ENCODE measurements around the gene CACNA1H. TPM values are rescaled to one million over a fixed set of nuclear protein-coding genes. Genes with fewer than 3 reads are reported as not detected.
"Not testable (repeated sequence)": the region's sequence is repeated elsewhere in the genome, so short reads cannot be mapped to it uniquely, and the experiment has no call there.

CACNA1H gene
- total RNA-seq, 2 experiments from 2014 or later = 2.0 to 2.9 TPM

DNA sequence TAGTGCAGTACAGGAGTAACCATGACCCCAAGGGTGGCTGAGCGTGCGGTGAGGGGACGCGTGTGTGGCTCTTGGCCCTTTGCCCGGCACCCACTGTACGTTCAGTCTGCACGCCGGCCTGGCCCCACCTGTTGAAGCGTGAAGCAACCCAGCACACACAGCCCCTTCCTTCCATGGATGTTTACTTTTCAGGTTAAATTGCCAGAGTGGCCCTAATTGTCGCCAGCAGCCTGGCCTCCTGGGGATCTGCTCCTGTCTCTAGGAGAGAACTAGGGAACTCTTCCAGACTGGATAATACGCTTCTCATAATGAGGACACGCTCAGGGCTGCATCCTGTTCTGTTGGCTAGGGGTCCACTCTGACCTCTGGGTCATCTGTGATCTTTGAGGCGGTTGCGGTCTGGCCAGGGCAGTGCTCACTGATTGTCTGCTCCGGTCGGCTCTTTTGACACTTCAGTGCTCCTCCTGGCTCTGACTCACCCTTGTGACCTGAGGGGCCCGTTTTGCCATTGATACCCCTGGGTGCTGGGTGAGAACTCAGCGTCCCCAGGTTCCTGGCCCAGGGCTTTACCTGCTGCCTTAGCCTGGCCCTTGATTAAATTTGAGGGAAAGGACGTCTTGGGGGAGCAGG lies 44.4 kb downstream of the CACNA1H start:
- ATAC-seq (ENCODE audit: low read depth) (no peak), DNase-seq (no peak)
- Mint-ChIP-seq H3K27me3 (no peaks in the 10 kb centered on the region), H3K4me3 (no peak overlapping the region), H3K4me1 (peaks cover 4% of the 10 kb centered on the region), H3K27ac (no peak overlapping the region), H3K36me3 (no peaks in the 10 kb centered on the region), H3K9me3 (peaks cover 3% of the 10 kb centered on the region)
- POLR2A ChIA-PET = no interaction called here

DNA sequence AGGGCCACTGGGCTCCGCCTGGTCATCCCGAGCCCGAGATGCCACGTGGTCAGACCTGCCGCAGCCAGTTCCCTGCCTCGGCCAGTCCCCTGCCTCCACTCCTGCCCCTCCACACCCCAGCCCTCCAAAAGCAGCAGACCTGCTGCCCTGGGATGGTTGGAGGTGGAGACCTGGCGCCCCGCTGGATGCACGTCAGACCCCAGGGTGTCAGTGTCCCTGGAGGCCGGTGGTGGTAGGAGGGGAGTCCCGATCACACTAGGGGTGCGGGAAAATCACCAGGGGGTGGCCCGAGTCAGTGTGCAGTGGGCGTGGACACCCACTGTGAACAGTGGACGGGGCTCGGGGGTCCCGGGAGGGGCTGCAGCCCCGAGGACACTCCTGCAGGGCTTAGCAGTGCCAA lies 45.3 kb downstream of the CACNA1H start:
- Mint-ChIP-seq H3K27me3 (no peaks in the 10 kb centered on the region), H3K4me1 (peaks cover 4% of the 10 kb centered on the region), H3K36me3 (no peaks in the 10 kb centered on the region), H3K4me3 (no peak overlapping the region), H3K9me3 (peaks cover 3% of the 10 kb centered on the region), H3K27ac (no peak overlapping the region)
- POLR2A ChIA-PET = no interaction called here
- DNase-seq (no peak), ATAC-seq (ENCODE audit: low read depth) (no peak)

DNA sequence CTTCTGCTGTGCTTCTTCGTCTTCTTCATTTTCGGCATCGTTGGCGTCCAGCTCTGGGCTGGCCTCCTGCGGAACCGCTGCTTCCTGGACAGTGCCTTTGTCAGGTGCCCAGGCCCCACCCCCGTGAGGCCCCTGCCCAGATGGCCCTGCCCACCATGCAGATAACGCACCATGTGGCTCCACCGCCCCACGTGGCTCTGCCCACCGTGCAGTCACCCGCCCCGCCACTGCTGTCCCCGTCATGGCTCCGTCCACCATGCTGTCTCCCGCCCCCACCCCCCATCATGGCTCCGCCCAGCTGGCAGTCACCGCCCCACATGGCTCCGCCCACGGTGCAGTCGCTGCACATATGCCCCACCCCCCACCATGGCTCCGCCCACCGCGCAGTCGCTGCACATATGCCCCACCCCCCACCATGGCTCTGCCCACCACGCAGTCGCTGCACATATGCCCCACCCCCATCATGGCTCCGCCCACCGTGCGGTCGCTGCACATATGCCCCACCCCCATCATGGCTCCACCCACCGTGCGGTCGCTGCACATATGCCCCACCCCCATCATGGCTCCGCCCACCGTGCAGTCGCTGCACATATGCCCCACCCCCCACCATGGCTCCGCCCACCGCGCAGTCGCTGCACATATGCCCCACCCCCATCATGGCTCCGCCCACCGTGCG lies 45.9 kb downstream of the CACNA1H start:
- H3K9me3 Mint-ChIP-seq, DNase-seq: not testable (repeated sequence)

DNA sequence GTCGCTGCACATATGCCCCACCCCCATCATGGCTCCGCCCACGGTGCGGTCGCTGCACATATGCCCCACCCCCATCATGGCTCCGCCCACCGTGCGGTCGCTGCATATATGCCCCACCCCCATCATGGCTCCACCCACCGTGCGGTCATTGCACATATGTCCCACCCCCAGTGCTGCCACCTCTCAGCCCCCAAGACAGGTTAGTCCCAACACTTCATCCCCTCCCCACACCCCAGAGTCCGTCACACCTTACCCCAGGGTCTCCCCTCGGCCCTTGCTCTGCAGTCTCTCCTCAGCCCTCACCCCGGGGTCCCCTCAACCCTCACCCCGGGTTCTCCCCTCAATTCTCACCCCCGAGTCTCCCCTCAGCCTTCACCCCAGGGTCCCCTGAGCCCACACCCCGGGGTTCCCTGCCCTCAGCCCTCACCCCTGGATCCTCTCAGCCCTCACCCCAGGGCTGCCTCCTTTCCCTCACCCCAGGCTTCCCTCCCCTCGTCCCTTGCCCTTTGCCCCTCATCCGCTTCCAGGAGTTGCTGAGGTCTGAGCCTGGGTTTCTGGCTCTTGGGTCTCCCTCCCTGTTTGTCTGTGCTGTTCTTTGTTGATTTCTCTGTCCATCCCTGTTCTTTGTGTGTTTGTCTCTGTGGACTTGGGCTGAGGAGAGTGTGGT lies 46.6 kb downstream of the CACNA1H start:
- H3K36me3 Mint-ChIP-seq = no peaks in the 10 kb centered on the region
- ATAC-seq (ENCODE audit: low read depth) = no peak
- H3K4me1 Mint-ChIP-seq = peaks cover 4% of the 10 kb centered on the region
- no peaks in the 10 kb centered on the region for H3K27me3 Mint-ChIP-seq
- POLR2A ChIA-PET = no interaction called here
- no peak overlapping the region for H3K4me3 Mint-ChIP-seq
- H3K9me3 Mint-ChIP-seq = peaks cover 3% of the 10 kb centered on the region
- no peak overlapping the region for H3K27ac Mint-ChIP-seq
- no peak for DNase-seq

More for the DNA sequence above, 45.9 kb downstream of the CACNA1H start:
- ATAC-seq (ENCODE audit: low read depth); H3K27me3 Mint-ChIP-seq; H3K4me3 Mint-ChIP-seq; H3K27ac Mint-ChIP-seq; H3K36me3 Mint-ChIP-seq; POLR2A ChIA-PET; H3K4me1 Mint-ChIP-seq: not testable (repeated sequence)

DNA sequence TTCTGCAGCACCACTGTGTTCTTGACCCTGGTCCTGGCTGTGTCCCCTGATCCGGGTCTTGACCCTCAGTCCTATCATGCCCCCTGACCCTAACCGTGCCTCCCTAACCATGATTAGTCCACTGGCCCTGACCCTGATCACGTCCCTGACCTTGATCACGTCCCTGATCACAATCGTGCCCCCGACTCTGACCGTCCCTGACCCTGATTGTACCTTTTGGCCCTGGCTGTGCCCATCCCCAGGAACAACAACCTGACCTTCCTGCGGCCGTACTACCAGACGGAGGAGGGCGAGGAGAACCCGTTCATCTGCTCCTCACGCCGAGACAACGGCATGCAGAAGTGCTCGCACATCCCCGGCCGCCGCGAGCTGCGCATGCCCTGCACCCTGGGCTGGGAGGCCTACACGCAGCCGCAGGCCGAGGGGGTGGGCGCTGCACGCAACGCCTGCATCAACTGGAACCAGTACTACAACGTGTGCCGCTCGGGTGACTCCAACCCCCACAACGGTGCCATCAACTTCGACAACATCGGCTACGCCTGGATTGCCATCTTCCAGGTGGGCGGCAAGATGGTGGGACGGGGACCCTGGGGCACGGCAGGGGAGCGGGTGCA lies 47.2 kb downstream of the CACNA1H start:
- peaks cover 3% of the 10 kb centered on the region for H3K9me3 Mint-ChIP-seq
- H3K27me3 Mint-ChIP-seq = no peaks in the 10 kb centered on the region
- no peak overlapping the region for H3K27ac Mint-ChIP-seq
- H3K36me3 Mint-ChIP-seq = no peaks in the 10 kb centered on the region
- ATAC-seq (ENCODE audit: low read depth) (no peak), DNase-seq (no peak)
- no peak overlapping the region for H3K4me3 Mint-ChIP-seq
- H3K4me1 Mint-ChIP-seq = peaks cover 4% of the 10 kb centered on the region
- POLR2A ChIA-PET = no interaction called here

DNA sequence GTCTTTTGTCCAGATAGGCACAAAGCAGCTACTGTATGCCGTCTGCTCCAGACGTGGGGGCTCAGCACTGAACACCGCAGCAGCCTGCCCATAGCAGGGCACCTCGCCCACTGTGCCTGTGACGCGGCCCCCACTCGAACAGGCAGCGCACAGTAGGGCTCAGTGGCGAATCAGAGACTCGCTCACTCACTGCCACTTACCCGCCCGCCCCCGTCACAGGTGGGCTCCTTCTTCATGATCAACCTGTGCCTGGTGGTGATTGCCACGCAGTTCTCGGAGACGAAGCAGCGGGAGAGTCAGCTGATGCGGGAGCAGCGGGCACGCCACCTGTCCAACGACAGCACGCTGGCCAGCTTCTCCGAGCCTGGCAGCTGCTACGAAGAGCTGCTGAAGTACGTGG lies 48.5 kb downstream of the CACNA1H start:
- Mint-ChIP-seq H3K4me3 (no peak overlapping the region), H3K36me3 (no peaks in the 10 kb centered on the region), H3K27ac (no peak overlapping the region), H3K9me3 (peaks cover 3% of the 10 kb centered on the region), H3K27me3 (no peaks in the 10 kb centered on the region), H3K4me1 (peaks cover 3% of the 10 kb centered on the region)
- no peak for DNase-seq
- POLR2A ChIA-PET = no interaction called here
- no peak for ATAC-seq (ENCODE audit: low read depth)

DNA sequence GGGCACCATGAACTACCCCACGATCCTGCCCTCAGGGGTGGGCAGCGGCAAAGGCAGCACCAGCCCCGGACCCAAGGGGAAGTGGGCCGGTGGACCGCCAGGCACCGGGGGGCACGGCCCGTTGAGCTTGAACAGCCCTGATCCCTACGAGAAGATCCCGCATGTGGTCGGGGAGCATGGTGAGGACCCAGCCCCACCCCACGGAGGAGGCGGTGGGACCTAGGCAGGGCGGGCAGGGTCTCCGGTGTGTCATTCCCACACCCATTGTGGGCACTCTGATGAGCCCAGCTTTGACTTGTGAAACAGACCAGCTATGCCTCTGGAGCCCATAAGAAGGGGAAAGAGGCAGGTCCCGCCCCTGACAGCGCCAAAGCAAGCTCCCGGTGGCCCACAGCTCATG lies 49.4 kb downstream of the CACNA1H start:
- Mint-ChIP-seq H3K4me3 (no peak overlapping the region), H3K4me1 (peaks cover 2% of the 10 kb centered on the region), H3K27me3 (no peaks in the 10 kb centered on the region), H3K9me3 (peaks cover 3% of the 10 kb centered on the region), H3K27ac (no peak overlapping the region), H3K36me3 (no peaks in the 10 kb centered on the region)
- no peak for DNase-seq
- POLR2A ChIA-PET = no interaction called here
- no peak for ATAC-seq (ENCODE audit: low read depth)

DNA sequence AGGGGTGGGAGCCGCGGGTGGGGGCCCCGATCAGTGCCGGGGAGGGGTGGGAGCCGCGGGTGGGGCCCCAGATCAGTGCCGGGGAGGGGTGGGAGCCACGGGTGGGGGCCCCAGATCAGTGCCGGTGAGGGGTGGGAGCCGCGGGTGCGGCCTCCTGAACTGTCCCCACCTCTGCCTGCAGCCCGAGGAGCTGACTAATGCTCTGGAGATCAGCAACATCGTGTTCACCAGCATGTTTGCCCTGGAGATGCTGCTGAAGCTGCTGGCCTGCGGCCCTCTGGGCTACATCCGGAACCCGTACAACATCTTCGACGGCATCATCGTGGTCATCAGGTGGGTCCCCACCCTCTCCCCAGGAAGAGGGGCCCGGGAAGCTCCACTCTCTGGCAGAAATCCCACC lies 52.0 kb downstream of the CACNA1H start:
- Mint-ChIP-seq H3K4me1 (no peaks in the 10 kb centered on the region), H3K9me3 (peaks cover under 1% of the 10 kb centered on the region), H3K4me3 (no peak overlapping the region), H3K27ac (no peak overlapping the region), H3K27me3 (no peaks in the 10 kb centered on the region), H3K36me3 (no peaks in the 10 kb centered on the region)
- DNase-seq (no peak), ATAC-seq (ENCODE audit: low read depth) (no peak)
- POLR2A ChIA-PET = no interaction called here

DNA sequence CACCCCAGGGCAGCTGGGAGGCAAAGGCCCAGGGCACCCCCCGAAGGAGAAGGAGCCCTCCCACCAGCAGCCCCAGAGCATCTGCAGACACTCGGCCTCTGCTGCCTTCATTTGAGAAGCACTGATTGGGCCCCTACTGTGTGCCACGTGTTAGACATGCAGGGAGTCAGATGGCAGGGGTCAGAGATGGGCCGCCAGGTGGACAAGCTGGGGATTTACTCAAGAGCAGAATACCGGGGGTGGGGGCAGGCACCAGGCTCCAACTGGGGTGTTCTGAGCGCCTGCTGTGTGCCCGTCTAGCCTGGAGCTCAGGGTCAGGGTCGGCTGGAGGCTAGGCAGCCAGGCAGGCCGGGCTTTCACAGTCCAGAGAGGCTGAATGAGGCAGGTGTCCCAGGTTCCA lies 53.4 kb downstream of the CACNA1H start:
- Mint-ChIP-seq H3K27me3 (no peaks in the 10 kb centered on the region), H3K4me1 (no peaks in the 10 kb centered on the region), H3K27ac (no peak overlapping the region), H3K9me3 (no peaks in the 10 kb centered on the region), H3K36me3 (no peaks in the 10 kb centered on the region), H3K4me3 (no peak overlapping the region)
- DNase-seq (no peak), ATAC-seq (ENCODE audit: low read depth) (no peak)
- POLR2A ChIA-PET = no interaction called here

DNA sequence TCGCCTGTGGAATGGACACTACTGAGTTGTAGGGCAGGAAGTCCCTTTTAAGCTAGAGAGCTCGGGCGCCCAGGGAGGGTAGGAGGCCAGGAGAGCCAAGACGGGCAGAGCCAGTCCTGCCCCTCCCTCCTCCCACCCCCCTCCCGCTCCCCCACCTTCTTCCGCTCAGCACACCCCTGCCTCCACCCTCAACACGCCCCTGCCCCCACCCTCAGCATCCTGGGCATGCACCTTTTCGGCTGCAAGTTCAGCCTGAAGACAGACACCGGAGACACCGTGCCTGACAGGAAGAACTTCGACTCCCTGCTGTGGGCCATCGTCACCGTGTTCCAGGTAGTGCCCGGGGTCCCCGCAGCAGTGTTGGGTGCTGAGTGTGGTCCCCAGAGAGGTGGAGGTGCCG lies 53.9 kb downstream of the CACNA1H start:
- POLR2A ChIA-PET = no interaction called here
- H3K4me3 Mint-ChIP-seq = no peak overlapping the region
- H3K9me3 Mint-ChIP-seq = no peaks in the 10 kb centered on the region
- H3K27ac Mint-ChIP-seq = peak overlapping the region; percentile 38
- H3K36me3 Mint-ChIP-seq = no peaks in the 10 kb centered on the region
- no peaks in the 10 kb centered on the region for H3K4me1 Mint-ChIP-seq
- DNase-seq (no peak), ATAC-seq (ENCODE audit: low read depth) (no peak)
- no peaks in the 10 kb centered on the region for H3K27me3 Mint-ChIP-seq

DNA sequence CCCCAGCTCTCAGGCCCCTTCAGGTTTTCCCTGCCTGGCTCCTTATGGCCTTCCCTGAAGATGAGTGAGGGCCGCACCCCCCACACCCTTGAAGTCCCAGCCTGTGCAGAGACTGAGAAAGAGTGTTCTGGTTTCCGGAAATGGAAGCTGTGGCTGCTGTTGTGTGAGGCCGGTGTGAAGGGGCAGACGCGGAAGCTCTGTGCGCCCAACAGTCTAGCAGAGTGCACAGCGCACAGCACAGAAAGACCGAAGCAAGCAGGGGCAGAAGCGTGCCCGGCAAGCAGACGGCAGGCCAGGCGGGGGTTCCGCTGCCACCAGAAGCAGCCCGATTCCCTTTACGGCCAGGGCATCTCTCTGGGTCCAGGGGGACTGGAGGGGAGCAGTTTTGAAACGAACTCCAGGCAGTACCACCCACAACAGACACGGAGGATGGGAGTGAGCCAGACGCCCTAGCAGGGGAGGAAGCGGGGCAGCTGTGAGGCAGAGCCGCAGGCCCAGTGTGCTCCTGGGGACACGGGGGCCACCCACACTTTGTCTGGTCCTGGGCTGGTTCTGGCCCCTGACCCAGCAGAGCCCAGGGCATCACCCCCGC lies 55.4 kb downstream of the CACNA1H start:
- peak overlapping the region; percentile 25 for H3K4me3 Mint-ChIP-seq

DNA sequence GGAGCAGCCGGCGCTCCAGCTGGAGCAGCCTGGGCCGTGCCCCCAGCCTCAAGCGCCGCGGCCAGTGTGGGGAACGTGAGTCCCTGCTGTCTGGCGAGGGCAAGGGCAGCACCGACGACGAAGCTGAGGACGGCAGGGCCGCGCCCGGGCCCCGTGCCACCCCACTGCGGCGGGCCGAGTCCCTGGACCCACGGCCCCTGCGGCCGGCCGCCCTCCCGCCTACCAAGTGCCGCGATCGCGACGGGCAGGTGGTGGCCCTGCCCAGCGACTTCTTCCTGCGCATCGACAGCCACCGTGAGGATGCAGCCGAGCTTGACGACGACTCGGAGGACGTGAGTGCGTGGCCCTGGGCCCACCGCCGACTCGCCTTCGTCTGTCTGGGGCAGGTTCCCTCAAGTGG lies 56.2 kb downstream of the CACNA1H start:
- H3K4me1 Mint-ChIP-seq = no peaks in the 10 kb centered on the region
- ATAC-seq (ENCODE audit: low read depth) = no peak
- H3K27ac Mint-ChIP-seq = no peak overlapping the region
- POLR2A ChIA-PET = no interaction called here
- H3K27me3 Mint-ChIP-seq = no peaks in the 10 kb centered on the region
- no peaks in the 10 kb centered on the region for H3K9me3 Mint-ChIP-seq
- H3K4me3 Mint-ChIP-seq = no peak overlapping the region
- H3K36me3 Mint-ChIP-seq = no peaks in the 10 kb centered on the region
- no peak for DNase-seq

More for the DNA sequence above, 55.4 kb downstream of the CACNA1H start:
- DNase-seq (no peak), ATAC-seq (ENCODE audit: low read depth) (peak; percentile 76)
- POLR2A ChIA-PET = no interaction called here
- H3K9me3 Mint-ChIP-seq = no peaks in the 10 kb centered on the region
- H3K36me3 Mint-ChIP-seq = no peaks in the 10 kb centered on the region
- no peaks in the 10 kb centered on the region for H3K27me3 Mint-ChIP-seq
- H3K27ac Mint-ChIP-seq = peak overlapping the region; percentile 73
- H3K4me1 Mint-ChIP-seq = no peaks in the 10 kb centered on the region

DNA sequence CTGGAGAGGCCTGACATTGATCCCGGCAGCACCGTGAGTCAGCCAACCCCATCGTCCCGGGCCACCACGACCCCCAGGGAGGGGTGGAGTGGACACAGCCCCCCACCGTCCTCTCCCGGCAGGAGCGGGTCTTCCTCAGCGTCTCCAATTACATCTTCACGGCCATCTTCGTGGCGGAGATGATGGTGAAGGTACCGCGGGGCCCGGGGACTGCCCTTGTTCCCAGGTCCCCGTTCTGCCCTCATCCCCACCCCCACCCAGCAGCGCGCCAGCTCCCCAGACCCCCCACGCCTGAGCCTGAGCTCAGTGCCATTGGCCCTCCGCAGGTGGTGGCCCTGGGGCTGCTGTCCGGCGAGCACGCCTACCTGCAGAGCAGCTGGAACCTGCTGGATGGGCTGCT lies 57.6 kb downstream of the CACNA1H start:
- Mint-ChIP-seq H3K4me1 (no peaks in the 10 kb centered on the region), H3K4me3 (no peak overlapping the region), H3K36me3 (no peaks in the 10 kb centered on the region), H3K9me3 (no peaks in the 10 kb centered on the region), H3K27ac (no peak overlapping the region), H3K27me3 (no peaks in the 10 kb centered on the region)
- no peak for DNase-seq
- no peak for ATAC-seq (ENCODE audit: low read depth)
- POLR2A ChIA-PET = no interaction called here

Data from activated naive CD8-positive, alpha-beta T cell treated with anti-CD3 and anti-CD28 coated beads, Interleukin-2, amount 10 ng/mL, durations not matched to agents 7 days and 5 days (primary cell).